ENCODE data around the gene ATP2C2.

DNA sequence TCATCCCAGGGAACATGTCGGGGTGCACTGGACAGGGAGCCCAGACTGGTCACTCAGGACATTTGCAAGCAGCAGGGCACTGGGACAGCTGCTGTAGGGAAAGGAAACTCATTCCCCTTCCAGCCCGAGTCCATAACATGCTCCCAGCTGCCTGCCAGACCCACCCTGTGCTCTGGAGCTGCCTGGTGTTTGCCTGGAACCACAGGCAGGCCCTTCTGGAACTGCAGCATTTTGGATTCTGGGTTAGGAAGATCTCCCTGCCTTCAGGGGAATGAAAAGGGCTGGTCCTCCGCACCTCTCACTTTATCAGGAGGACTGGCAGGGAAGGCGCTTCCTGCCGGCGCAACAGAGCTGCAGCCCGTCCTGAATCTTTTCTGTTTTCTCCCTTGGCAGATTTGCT, 94.9 kb downstream of the ATP2C2 start:
- TF ChIP-seq CTCF (conservative IDR thresholded peaks at IDR 0.05 in 1 of 2, IDR thresholded peaks at IDR 0.05 in 1 of 2; ENCODE audit: low read depth in 1 of 2, low read length in 2 of 2) = no peak
- TF ChIP-seq EZH2 (IDR thresholded peaks at IDR 0.05; ENCODE audit: low read length, missing control alignments) = no peak

Data from fibroblast of lung (primary cell).